GM23338 (cell line): Measurements from ENCODE around the gene GPR6. TPM values are rescaled to one million over a fixed set of nuclear protein-coding genes. Genes with fewer than 3 reads are reported as not detected.

Source experiments
- ATAC-seq: fragments of 200-7000 bp; cut with Tn5 transposase; 3 replicates; pipeline ENCODE4 v1.9.1; 2020
- DNase-seq: peaks from one replicate; pipeline ENCODE4 v3.0.0-alpha.2; 2015; ENCODE audit warnings: low spot score
- H2AFZ ChIP-seq: fragments of 200-600 bp; sonication (generic); 2 replicates; pipeline ENCODE4 v1.8.0; 2016; ENCODE audit warnings: antibody characterized with exemption, mild to moderate bottlenecking, moderate library complexity
- H3F3A ChIP-seq: fragments of 200-600 bp; sonication (generic); replicated peaks from 2 replicates; pipeline ENCODE4 v1.8.0; 2017; ENCODE audit warnings: antibody characterized with exemption, mixed run types, low read depth
- H3K27ac ChIP-seq: fragments of 200-600 bp; sonication (generic); 2 replicates; pipeline ENCODE4 v1.6.1; 2016; ENCODE audit warnings: low read depth
- H3K27me3 ChIP-seq: fragments of 200-600 bp; sonication (generic); 2 replicates; pipeline ENCODE4 v1.8.0; 2016; ENCODE audit warnings: mild to moderate bottlenecking, mixed run types, moderate library complexity; ENCODE audit not compliant: insufficient read depth
- H3K36me3 ChIP-seq: fragments of 200-600 bp; sonication (generic); 2 replicates; pipeline ENCODE4 v1.8.0; 2016; ENCODE audit warnings: mild to moderate bottlenecking; ENCODE audit not compliant: insufficient read depth
- H3K4me1 ChIP-seq: fragments of 200-600 bp; sonication (generic); 2 replicates; pipeline ENCODE4 v1.8.0; 2016; ENCODE audit warnings: mild to moderate bottlenecking, moderate library complexity; ENCODE audit not compliant: insufficient read depth
- H3K4me2 ChIP-seq: fragments of 200-600 bp; sonication (generic); 2 replicates; pipeline ENCODE4 v1.7.1; 2017; ENCODE audit warnings: mixed run types
- H3K4me3 ChIP-seq: fragments of 200-600 bp; sonication (generic); 2 replicates; pipeline ENCODE4 v1.6.1; 2016; ENCODE audit warnings: mixed run types
- H3K79me2 ChIP-seq: fragments of 200-600 bp; sonication (generic); replicated peaks from 2 replicates; pipeline ENCODE4 v1.8.0; 2017; ENCODE audit warnings: mild to moderate bottlenecking; ENCODE audit not compliant: insufficient read depth
- H3K9me2 ChIP-seq: fragments of 200-600 bp; sonication (generic); 2 replicates; pipeline ENCODE4 v1.8.0; 2017; ENCODE audit not compliant: insufficient read depth
- H4K20me1 ChIP-seq: fragments of 200-600 bp; sonication (generic); replicated peaks from 2 replicates; pipeline ENCODE4 v1.8.0; 2017; ENCODE audit warnings: mild to moderate bottlenecking; ENCODE audit not compliant: insufficient read depth
- H3K27ac Mint-ChIP-seq: 2 replicates; pipeline ENCODE4 v1.8.0; 2020; ENCODE audit warnings: inconsistent platforms, mild to moderate bottlenecking, moderate library complexity, mixed read lengths
- H3K27me3 Mint-ChIP-seq: 3 replicates; pipeline ENCODE4 v1.8.0; 2022; ENCODE audit warnings: low read depth, mild to moderate bottlenecking, moderate library complexity, mixed read lengths, inconsistent platforms; ENCODE audit not compliant: insufficient read depth, poor library complexity
- H3K36me3 Mint-ChIP-seq: 3 replicates; pipeline ENCODE4 v1.8.0; 2021; ENCODE audit warnings: low read depth, mild to moderate bottlenecking, inconsistent platforms, moderate library complexity, mixed read lengths
- H3K4me1 Mint-ChIP-seq: 3 replicates; pipeline ENCODE4 v1.8.0; 2020; ENCODE audit warnings: mild to moderate bottlenecking, inconsistent platforms, mixed read lengths
- H3K4me3 Mint-ChIP-seq: 3 replicates; pipeline ENCODE4 v1.8.0; 2021; ENCODE audit warnings: moderate library complexity, mild to moderate bottlenecking, inconsistent platforms, mixed read lengths
- H3K9me3 Mint-ChIP-seq: 3 replicates; pipeline ENCODE4 v1.8.0; 2020; ENCODE audit warnings: moderate library complexity, mild to moderate bottlenecking, inconsistent platforms, mixed read lengths
- EZH2 ChIP-seq: fragments of 200-600 bp; sonication (generic); IDR thresholded peaks from one replicate; pipeline ENCODE4 v1.8.0; 2017; ENCODE audit warnings: antibody characterized with exemption, mild to moderate bottlenecking, low read depth; ENCODE audit not compliant: unreplicated experiment
- JUNB ChIP-seq: IDR thresholded peaks from one replicate; pipeline ENCODE4 v1.6.1; 2016; ENCODE audit warnings: antibody characterized with exemption; ENCODE audit not compliant: unreplicated experiment
- ZNF331 ChIP-seq: fragments of 250-450 bp; sonication (Bioruptor Pico); IDR thresholded peaks from 2 replicates; pipeline ENCODE4 v1.5.0; 2020; ENCODE audit warnings: low read depth, mild to moderate bottlenecking, moderate library complexity
- polyA plus RNA-seq: library from polyadenylated mRNA; unstranded; fragments of >200 nt; fragmentation: Nextera tagmentation; extraction: Ambion mirVana; gene quantifications from 2 replicates; pipeline ENCODE4 v1.2.1, GENCODE V29; 2016
- total RNA-seq: library from RNA; depleted of rRNA; stranded (reverse); fragments of >200 nt; shearing (Covaris generic); gene quantifications from 2 replicates; pipeline ENCODE4 v1.2.3, GENCODE V29; 2014
- TF ChIP-seq, protein P1 (sequence below), 2 experiments: fragments of 200-600 bp in 1 of 2; sonication (generic) in 1 of 2; conservative IDR thresholded peaks; 2 replicates each; pipeline versions ENCODE4 v1.5.1 to v1.6.1; 2016 to 2017; ENCODE audit warnings: antibody characterized with exemption in 2 of 2, low read depth in 2 of 2, mild to moderate bottlenecking in 2 of 2, moderate library complexity in 1 of 2
- TF ChIP-seq, protein P2 (sequence below): IDR thresholded peaks from one replicate; pipeline ENCODE4 v1.6.1; 2018; ENCODE audit warnings: antibody characterized with exemption; ENCODE audit not compliant: unreplicated experiment

The GPR6 gene
- total and polyA plus RNA-seq, 2 experiments from 2014 or later, result 0.49 TPM; not detected in 1

DNA sequence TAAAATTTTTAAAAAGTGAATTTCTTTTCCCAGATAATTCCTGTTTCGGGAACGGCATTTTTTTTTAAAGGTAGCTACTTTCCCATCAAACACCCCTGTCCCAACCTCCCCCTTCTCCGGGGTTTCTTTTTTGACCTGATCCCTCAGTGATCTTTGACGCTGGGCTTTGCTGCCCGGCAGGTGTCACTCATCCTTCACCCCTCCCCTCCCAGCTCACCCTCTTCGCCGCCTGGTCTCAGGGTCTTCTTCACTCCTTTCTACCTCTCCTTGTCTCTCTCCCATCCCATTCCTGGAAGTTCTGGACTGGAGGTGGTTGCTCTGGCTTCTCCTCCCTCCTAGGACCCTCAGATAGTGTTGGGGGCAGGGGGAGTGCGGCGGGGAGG is 329 bp upstream of the GPR6 start:
- no peaks in the 10 kb centered on the region for H3F3A ChIP-seq
- Mint-ChIP-seq H3K27ac (no peak overlapping the region), H3K4me3 (peak overlapping the region; percentile 90), H3K9me3 (no peaks in the 10 kb centered on the region), H3K27me3 (peaks cover 32% of the 10 kb centered on the region), H3K4me1 (peaks cover 14% of the 10 kb centered on the region), H3K36me3 (no peaks in the 10 kb centered on the region)
- ATAC-seq, result peak; percentile 40
- peak overlapping the region; percentile 99 for H2AFZ ChIP-seq
- peak overlapping the region; percentile 76 for H3K4me3 ChIP-seq
- TF ChIP-seq, protein P1, sequence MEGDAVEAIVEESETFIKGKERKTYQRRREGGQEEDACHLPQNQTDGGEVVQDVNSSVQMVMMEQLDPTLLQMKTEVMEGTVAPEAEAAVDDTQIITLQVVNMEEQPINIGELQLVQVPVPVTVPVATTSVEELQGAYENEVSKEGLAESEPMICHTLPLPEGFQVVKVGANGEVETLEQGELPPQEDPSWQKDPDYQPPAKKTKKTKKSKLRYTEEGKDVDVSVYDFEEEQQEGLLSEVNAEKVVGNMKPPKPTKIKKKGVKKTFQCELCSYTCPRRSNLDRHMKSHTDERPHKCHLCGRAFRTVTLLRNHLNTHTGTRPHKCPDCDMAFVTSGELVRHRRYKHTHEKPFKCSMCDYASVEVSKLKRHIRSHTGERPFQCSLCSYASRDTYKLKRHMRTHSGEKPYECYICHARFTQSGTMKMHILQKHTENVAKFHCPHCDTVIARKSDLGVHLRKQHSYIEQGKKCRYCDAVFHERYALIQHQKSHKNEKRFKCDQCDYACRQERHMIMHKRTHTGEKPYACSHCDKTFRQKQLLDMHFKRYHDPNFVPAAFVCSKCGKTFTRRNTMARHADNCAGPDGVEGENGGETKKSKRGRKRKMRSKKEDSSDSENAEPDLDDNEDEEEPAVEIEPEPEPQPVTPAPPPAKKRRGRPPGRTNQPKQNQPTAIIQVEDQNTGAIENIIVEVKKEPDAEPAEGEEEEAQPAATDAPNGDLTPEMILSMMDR (conservative IDR thresholded peaks at IDR 0.05; ENCODE audit: low read depth in 2 of 2), result peak in 1 of 2 experiments; percentile 27; a peak in 1 of 4 replicates
- TF ChIP-seq JUNB, result no peak
- H3K36me3 ChIP-seq, result no peaks in the 10 kb centered on the region
- H3K4me2 ChIP-seq, result peak overlapping the region; percentile 96
- no peaks in the 10 kb centered on the region for H4K20me1 ChIP-seq
- peaks cover 37% of the 10 kb centered on the region for H3K27me3 ChIP-seq
- DNase-seq, result peak; percentile 70
- H3K27ac ChIP-seq, result no peak overlapping the region
- H3K9me2 ChIP-seq, result no peaks in the 10 kb centered on the region
- H3K79me2 ChIP-seq, result no peaks in the 10 kb centered on the region
- peaks cover 10% of the 10 kb centered on the region; the same call in 1 of the 2 replicates for H3K4me1 ChIP-seq

DNA sequence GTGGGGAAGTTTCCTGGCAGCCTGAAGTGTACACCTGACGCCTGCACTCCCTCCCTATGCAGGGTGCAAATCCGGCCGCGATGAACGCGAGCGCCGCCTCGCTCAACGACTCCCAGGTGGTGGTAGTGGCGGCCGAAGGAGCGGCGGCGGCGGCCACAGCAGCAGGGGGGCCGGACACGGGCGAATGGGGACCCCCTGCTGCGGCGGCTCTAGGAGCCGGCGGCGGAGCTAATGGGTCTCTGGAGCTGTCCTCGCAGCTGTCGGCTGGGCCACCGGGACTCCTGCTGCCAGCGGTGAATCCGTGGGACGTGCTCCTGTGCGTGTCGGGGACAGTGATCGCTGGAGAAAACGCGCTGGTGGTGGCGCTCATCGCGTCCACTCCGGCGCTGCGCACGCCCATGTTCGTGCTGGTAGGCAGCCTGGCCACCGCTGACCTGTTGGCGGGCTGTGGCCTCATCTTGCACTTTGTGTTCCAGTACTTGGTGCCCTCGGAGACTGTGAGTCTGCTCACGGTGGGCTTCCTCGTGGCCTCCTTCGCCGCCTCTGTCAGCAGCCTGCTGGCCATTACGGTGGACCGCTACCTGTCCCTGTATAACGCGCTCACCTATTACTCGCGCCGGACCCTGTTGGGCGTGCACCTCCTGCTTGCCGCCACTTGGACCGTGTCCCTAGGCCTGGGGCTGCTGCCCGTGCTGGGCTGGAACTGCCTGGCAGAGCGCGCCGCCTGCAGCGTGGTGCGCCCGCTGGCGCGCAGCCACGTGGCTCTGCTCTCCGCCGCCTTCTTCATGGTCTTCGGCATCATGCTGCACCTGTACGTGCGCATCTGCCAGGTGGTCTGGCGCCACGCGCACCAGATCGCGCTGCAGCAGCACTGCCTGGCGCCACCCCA is 1.2 kb downstream of the GPR6 start:
- DNase-seq (peak; percentile 53), ATAC-seq (peak; percentile 61)
- Histone ChIP-seq H3K36me3 (no peaks in the 10 kb centered on the region), H3K4me3 (peak overlapping the region; percentile 76), H3K4me2 (peak overlapping the region; percentile 96), H2AFZ (peak overlapping the region; percentile 69; the same call in 1 of the 2 replicates), H3K4me1 (peaks cover 10% of the 10 kb centered on the region; the same call in 1 of the 2 replicates), H4K20me1 (no peaks in the 10 kb centered on the region), H3F3A (no peaks in the 10 kb centered on the region), H3K9me2 (no peaks in the 10 kb centered on the region), H3K27me3 (peaks cover 42% of the 10 kb centered on the region), H3K79me2 (no peaks in the 10 kb centered on the region), H3K27ac (no peak overlapping the region)
- TF ChIP-seq, protein P2, sequence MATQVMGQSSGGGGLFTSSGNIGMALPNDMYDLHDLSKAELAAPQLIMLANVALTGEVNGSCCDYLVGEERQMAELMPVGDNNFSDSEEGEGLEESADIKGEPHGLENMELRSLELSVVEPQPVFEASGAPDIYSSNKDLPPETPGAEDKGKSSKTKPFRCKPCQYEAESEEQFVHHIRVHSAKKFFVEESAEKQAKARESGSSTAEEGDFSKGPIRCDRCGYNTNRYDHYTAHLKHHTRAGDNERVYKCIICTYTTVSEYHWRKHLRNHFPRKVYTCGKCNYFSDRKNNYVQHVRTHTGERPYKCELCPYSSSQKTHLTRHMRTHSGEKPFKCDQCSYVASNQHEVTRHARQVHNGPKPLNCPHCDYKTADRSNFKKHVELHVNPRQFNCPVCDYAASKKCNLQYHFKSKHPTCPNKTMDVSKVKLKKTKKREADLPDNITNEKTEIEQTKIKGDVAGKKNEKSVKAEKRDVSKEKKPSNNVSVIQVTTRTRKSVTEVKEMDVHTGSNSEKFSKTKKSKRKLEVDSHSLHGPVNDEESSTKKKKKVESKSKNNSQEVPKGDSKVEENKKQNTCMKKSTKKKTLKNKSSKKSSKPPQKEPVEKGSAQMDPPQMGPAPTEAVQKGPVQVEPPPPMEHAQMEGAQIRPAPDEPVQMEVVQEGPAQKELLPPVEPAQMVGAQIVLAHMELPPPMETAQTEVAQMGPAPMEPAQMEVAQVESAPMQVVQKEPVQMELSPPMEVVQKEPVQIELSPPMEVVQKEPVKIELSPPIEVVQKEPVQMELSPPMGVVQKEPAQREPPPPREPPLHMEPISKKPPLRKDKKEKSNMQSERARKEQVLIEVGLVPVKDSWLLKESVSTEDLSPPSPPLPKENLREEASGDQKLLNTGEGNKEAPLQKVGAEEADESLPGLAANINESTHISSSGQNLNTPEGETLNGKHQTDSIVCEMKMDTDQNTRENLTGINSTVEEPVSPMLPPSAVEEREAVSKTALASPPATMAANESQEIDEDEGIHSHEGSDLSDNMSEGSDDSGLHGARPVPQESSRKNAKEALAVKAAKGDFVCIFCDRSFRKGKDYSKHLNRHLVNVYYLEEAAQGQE, result peak; percentile 46
- no peak for TF ChIP-seq ZNF331 (CRISPR knock-in tag)
- TF ChIP-seq EZH2, result peak; percentile 38
- TF ChIP-seq JUNB, result no peak
- H3K27ac Mint-ChIP-seq, result no peak overlapping the region
- H3K9me3 Mint-ChIP-seq, result no peaks in the 10 kb centered on the region
- no peaks in the 10 kb centered on the region for H3K36me3 Mint-ChIP-seq
- H3K4me1 Mint-ChIP-seq, result peaks cover 11% of the 10 kb centered on the region
- H3K27me3 Mint-ChIP-seq, result peaks cover 32% of the 10 kb centered on the region
- peak overlapping the region; percentile 90 for H3K4me3 Mint-ChIP-seq
